Gastroesophageal sphincter (tissue), 3 donors: ENCODE results near the gene DYNC1I1.

Experiments used
- EP300 ChIP-seq: sonication (generic); formaldehyde crosslinking; IDR thresholded peaks from one replicate; pipeline ENCODE4 v1.6.1; 2017; ENCODE audit warnings: antibody characterized with exemption, mild to moderate bottlenecking
- POLR2A ChIP-seq, 2 donors: fragments of 450-650 bp; IDR thresholded peaks; one replicate each; pipeline ENCODE4 v1.6.1; 2017; ENCODE audit warnings: antibody characterized with exemption in 2 of 2, mild to moderate bottlenecking in 2 of 2, moderate library complexity in 1 of 2
- POLR2AphosphoS5 ChIP-seq: sonication (generic); formaldehyde crosslinking; IDR thresholded peaks from one replicate; pipeline ENCODE4 v1.6.1; 2017; ENCODE audit warnings: antibody characterized with exemption
- TF ChIP-seq, protein P1 (sequence below), 4 experiments: fragments of 200-600 bp in 2 of 4; fragments of 450-650 bp in 2 of 4; sonication (generic) in 1 of 4; IDR thresholded peaks; one replicate each; pipeline ENCODE4 v1.5.1; 2017 to 2019; ENCODE audit warnings: antibody characterized with exemption in 4 of 4, mild to moderate bottlenecking in 2 of 4, moderate library complexity in 2 of 4

DNA sequence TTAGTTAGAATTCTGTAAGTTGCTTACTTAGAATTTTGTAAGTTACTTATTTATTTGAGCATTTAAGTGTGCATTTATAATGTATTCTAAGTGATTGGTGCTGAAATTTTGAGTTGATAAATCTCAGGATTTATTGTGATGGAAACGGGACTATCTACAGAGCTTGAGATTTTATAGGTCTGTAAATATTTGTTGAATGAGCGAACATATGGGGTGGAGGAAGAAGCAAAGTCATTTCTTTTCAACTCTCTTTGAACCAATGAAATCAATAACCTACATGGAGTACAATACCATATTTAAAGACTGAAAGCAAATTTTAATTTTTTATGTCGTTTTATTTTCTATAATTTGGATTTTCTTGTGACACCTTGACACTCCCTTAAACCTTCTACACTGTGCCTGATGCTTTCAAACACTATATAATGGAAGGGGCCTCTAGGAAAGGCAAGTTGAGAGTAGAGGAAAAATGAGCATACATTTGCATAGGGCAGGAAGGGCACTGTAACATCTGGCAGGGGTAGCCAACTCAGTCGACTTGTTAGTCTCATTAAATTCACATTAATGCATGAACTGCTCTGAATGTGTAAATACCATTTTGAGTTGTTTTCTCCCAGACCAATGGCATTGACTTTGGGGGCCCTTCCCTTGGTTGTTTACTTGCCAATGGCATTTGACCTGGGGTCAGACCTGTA lies 204.2 kb downstream of the DYNC1I1 start:
- TF ChIP-seq POLR2AphosphoS5 (no peak), POLR2A (IDR thresholded peaks at IDR 0.05) (no peak), EP300 (no peak)
- TF ChIP-seq, protein P1, sequence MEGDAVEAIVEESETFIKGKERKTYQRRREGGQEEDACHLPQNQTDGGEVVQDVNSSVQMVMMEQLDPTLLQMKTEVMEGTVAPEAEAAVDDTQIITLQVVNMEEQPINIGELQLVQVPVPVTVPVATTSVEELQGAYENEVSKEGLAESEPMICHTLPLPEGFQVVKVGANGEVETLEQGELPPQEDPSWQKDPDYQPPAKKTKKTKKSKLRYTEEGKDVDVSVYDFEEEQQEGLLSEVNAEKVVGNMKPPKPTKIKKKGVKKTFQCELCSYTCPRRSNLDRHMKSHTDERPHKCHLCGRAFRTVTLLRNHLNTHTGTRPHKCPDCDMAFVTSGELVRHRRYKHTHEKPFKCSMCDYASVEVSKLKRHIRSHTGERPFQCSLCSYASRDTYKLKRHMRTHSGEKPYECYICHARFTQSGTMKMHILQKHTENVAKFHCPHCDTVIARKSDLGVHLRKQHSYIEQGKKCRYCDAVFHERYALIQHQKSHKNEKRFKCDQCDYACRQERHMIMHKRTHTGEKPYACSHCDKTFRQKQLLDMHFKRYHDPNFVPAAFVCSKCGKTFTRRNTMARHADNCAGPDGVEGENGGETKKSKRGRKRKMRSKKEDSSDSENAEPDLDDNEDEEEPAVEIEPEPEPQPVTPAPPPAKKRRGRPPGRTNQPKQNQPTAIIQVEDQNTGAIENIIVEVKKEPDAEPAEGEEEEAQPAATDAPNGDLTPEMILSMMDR (IDR thresholded peaks at IDR 0.05), result no peak
